ENCODE results near the gene SCGB3A2.

SCGB3A2 gene

GRCh38 chr5:147878066-147878759 is at the start of gene SCGB3A2:
Gene SCGB3A2, plus strand, starts transcription at chr5:147878711. Its CDS starts 93 bp downstream, at chr5:147878804.
- no peak for DNase-seq (ENCODE audit: low read depth)

- DNase-seq (ENCODE audit: low read depth): no peak
Measured at GRCh38 chr5:147830035-147830434, 48.5 kb upstream of the SCGB3A2 start.

- no peak for DNase-seq (ENCODE audit: low read depth)
Measured at GRCh38 chr5:147831465-147831864, 47.0 kb upstream of the SCGB3A2 start, which contains the start of gene SPINK1. Gene SPINK1, minus strand, starts transcription at chr5:147831671. Its CDS starts 94 bp downstream, at chr5:147831577.

- DNase-seq (ENCODE audit: low read depth): no peak
Measured at GRCh38 chr5:147832541-147832940, 46.0 kb upstream of the SCGB3A2 start.

GRCh38 chr5:147835386-147835798 is 43.1 kb upstream of the SCGB3A2 start:
- DNase-seq (ENCODE audit: low read depth): no peak

GRCh38 chr5:147836439-147836838 is 42.1 kb upstream of the SCGB3A2 start:
- DNase-seq (ENCODE audit: low read depth): no peak

GRCh38 chr5:147842869-147843268 is 35.6 kb upstream of the SCGB3A2 start:
- no peak for DNase-seq (ENCODE audit: low read depth)

- no peak for DNase-seq (ENCODE audit: low read depth)
Measured at GRCh38 chr5:147844846-147845245, 33.7 kb upstream of the SCGB3A2 start.

- DNase-seq (ENCODE audit: low read depth): no peak
Measured at GRCh38 chr5:147845618-147846017, 32.9 kb upstream of the SCGB3A2 start.

GRCh38 chr5:147849226-147849625 is 29.3 kb upstream of the SCGB3A2 start:
- DNase-seq (ENCODE audit: low read depth): no peak

- DNase-seq (ENCODE audit: low read depth): no peak
Measured at GRCh38 chr5:147851578-147851977, 26.9 kb upstream of the SCGB3A2 start.

GRCh38 chr5:147852365-147852764 is 26.1 kb upstream of the SCGB3A2 start:
- no peak for DNase-seq (ENCODE audit: low read depth)

GRCh38 chr5:147853372-147853987 is 25.0 kb upstream of the SCGB3A2 start:
- DNase-seq (ENCODE audit: low read depth): no peak

GRCh38 chr5:147854331-147854730 is 24.2 kb upstream of the SCGB3A2 start:
- DNase-seq (ENCODE audit: low read depth): no peak

- DNase-seq (ENCODE audit: low read depth): no peak
Measured at GRCh38 chr5:147854894-147855773, 23.4 kb upstream of the SCGB3A2 start.

- no peak for DNase-seq (ENCODE audit: low read depth)
Measured at GRCh38 chr5:147855774-147856069, 22.8 kb upstream of the SCGB3A2 start.

GRCh38 chr5:147856801-147857200 is 21.7 kb upstream of the SCGB3A2 start:
- DNase-seq (ENCODE audit: low read depth): no peak

- peak; percentile 4 for DNase-seq (ENCODE audit: low read depth)
Measured at GRCh38 chr5:147857302-147858129, 21.0 kb upstream of the SCGB3A2 start.

GRCh38 chr5:147858565-147858964 is 19.9 kb upstream of the SCGB3A2 start:
- DNase-seq (ENCODE audit: low read depth): no peak

- DNase-seq (ENCODE audit: low read depth): no peak
Measured at GRCh38 chr5:147859962-147860640, 18.4 kb upstream of the SCGB3A2 start.

- DNase-seq (ENCODE audit: low read depth): no peak
Measured at GRCh38 chr5:147860641-147861025, 17.9 kb upstream of the SCGB3A2 start.

Data from stimulated activated CD8-positive, alpha-beta memory T cell treated with anti-CD3 and anti-CD28 coated beads, Interleukin-15, amount 100 ng/mL, for 1 hour (primary cell).